ENCODE data around the gene PLA2G7.
A peak's percentile ranks its signal among the peaks of the same experiment; 100 is the strongest.
"Not testable (repeated sequence)": the region's sequence is repeated elsewhere in the genome, so short reads cannot be mapped to it uniquely, and the experiment has no call there.

PLA2G7 gene

GRCh38 chr6:46734867-46735719 lies at the start of gene PLA2G7:
Gene PLA2G7, minus strand, starts transcription at chr6:46735375. Its CDS starts 12,484 bp downstream, at chr6:46722891.
- Mint-ChIP-seq H3K4me3 (no peak within 1 kb of the TSS), H3K36me3 (ENCODE audit: low read depth) (no peaks in the 10 kb centered on the region), H3K4me1 (ENCODE audit: low read depth) (peaks cover 1% of the 10 kb centered on the region), H3K27me3 (ENCODE audit: low read depth) (peaks cover 62% of the 10 kb centered on the region), H3K27ac (peak within 1 kb of the TSS; percentile 39), H3K9me3 (no peaks in the 10 kb centered on the region)
- no peak for DNase-seq (ENCODE audit: low spot score)

- DNase-seq (ENCODE audit: low spot score), result no peak
- peaks cover 5% of the 10 kb centered on the region for H3K27me3 Mint-ChIP-seq (ENCODE audit: low read depth)
- no peaks in the 10 kb centered on the region for H3K9me3 Mint-ChIP-seq
- no peaks in the 10 kb centered on the region for H3K4me1 Mint-ChIP-seq (ENCODE audit: low read depth)
- H3K36me3 Mint-ChIP-seq (ENCODE audit: low read depth), result no peaks in the 10 kb centered on the region
- H3K27ac Mint-ChIP-seq, result no peak overlapping the region
- H3K4me3 Mint-ChIP-seq, result no peak overlapping the region
These were observed 49.4 kb upstream of the PLA2G7 start for GRCh38 chr6:46784535-46784934.

- Mint-ChIP-seq H3K27ac (no peak overlapping the region), H3K4me1 (ENCODE audit: low read depth) (no peaks in the 10 kb centered on the region), H3K36me3 (ENCODE audit: low read depth) (no peaks in the 10 kb centered on the region), H3K4me3 (no peak overlapping the region), H3K9me3 (no peaks in the 10 kb centered on the region), H3K27me3 (ENCODE audit: low read depth) (peaks cover 5% of the 10 kb centered on the region)
- DNase-seq (ENCODE audit: low spot score), result no peak
These were observed 46.6 kb upstream of the PLA2G7 start for GRCh38 chr6:46781478-46782378.

DNA sequence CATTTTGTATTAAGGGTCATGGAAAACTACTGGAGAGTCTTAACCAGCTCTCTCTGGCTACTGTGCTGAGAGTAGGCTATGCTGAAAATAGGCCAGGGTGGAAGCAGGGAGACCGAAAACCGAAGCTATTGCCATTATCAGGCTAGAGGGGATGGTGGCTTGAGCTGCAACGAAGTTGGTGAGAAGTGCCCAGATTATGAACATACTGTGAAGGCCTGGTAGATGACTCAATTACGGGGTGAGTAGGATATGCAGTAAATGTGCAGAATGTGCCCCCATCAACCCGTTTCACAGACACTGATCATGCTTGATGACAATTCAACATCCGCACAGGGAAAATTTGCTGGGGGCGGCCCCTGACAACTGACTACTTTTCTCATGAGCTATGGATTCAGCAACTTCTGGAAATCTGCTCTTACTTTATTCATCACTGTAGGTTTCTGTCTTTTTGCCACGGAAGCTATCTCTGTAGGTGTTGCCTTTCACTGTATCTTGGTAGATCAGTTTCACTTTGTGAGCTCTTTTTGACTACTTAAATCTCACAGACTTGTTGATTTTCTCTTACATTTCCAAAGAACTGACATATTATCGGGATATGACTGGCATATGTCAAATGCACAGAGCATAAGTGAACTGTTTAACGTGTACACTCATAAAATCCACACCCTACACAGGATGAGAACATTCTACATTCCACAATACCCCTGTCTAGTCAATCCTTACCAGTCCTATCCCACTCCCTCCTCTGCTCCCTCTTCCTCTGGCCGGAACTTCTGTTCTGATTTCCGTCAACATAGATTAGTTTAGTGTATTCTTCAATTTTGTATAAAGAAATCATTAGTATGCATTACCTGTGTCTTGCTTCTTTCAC lies 42.5 kb upstream of the PLA2G7 start:
- no peak for DNase-seq (ENCODE audit: low spot score)
- no peaks in the 10 kb centered on the region for H3K9me3 Mint-ChIP-seq
- peaks cover 5% of the 10 kb centered on the region for H3K27me3 Mint-ChIP-seq (ENCODE audit: low read depth)
- no peaks in the 10 kb centered on the region for H3K36me3 Mint-ChIP-seq (ENCODE audit: low read depth)
- no peak overlapping the region for H3K4me3 Mint-ChIP-seq
- H3K4me1 Mint-ChIP-seq (ENCODE audit: low read depth), result no peaks in the 10 kb centered on the region
- H3K27ac Mint-ChIP-seq, result no peak overlapping the region

DNA sequence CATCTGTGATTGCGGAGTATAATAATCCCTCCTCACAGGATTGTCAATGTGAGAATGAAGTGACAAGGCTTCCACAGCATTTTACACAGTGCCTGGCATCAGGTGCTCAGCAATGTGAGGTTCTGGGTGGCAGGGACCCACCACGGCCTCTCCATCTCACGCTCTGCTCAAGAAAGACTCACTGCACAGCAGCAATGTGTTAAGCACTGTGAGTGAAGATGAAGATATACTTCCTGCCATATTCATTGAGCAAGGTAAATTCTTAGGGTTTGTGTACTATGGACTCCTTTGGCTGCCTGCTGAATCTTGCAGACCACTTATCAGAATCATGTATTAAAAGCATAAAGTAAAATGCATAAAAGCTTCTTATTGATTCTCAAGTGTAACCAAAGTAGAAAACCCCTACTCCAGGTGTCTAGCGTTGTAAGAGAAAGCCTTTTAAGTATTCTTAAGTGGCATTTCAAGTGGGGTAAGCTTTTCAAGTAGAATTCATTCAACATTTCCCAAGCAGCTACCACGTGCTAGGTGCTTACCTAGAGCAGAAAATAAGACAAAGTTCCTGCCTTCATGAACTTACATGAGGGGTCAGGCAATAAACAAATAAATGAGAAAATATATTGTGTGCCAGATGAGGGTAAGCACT lies 41.0 kb upstream of the PLA2G7 start:
- no peaks in the 10 kb centered on the region for H3K4me1 Mint-ChIP-seq (ENCODE audit: low read depth)
- DNase-seq (ENCODE audit: low spot score), result no peak
- H3K36me3 Mint-ChIP-seq (ENCODE audit: low read depth), result no peaks in the 10 kb centered on the region
- H3K27ac Mint-ChIP-seq, result no peak overlapping the region
- peaks cover 5% of the 10 kb centered on the region for H3K27me3 Mint-ChIP-seq (ENCODE audit: low read depth)
- H3K9me3 Mint-ChIP-seq, result no peaks in the 10 kb centered on the region
- H3K4me3 Mint-ChIP-seq, result no peak overlapping the region

GRCh38 chr6:46774736-46775135 lies 39.6 kb upstream of the PLA2G7 start:
- H3K4me1 Mint-ChIP-seq (ENCODE audit: low read depth); H3K36me3 Mint-ChIP-seq (ENCODE audit: low read depth); H3K4me3 Mint-ChIP-seq; H3K9me3 Mint-ChIP-seq; H3K27me3 Mint-ChIP-seq (ENCODE audit: low read depth); DNase-seq (ENCODE audit: low spot score); H3K27ac Mint-ChIP-seq: not testable (repeated sequence)

- Mint-ChIP-seq H3K27me3 (ENCODE audit: low read depth) (no peaks in the 10 kb centered on the region), H3K4me1 (ENCODE audit: low read depth) (no peaks in the 10 kb centered on the region), H3K36me3 (ENCODE audit: low read depth) (no peaks in the 10 kb centered on the region), H3K9me3 (no peaks in the 10 kb centered on the region), H3K4me3 (no peak overlapping the region), H3K27ac (no peak overlapping the region)
- no peak for DNase-seq (ENCODE audit: low spot score)
These were observed 38.2 kb upstream of the PLA2G7 start for GRCh38 chr6:46773201-46773855.

GRCh38 chr6:46772762-46773161 lies 37.6 kb upstream of the PLA2G7 start:
- Mint-ChIP-seq H3K27ac (no peak overlapping the region), H3K36me3 (ENCODE audit: low read depth) (no peaks in the 10 kb centered on the region), H3K4me3 (no peak overlapping the region), H3K4me1 (ENCODE audit: low read depth) (no peaks in the 10 kb centered on the region), H3K9me3 (no peaks in the 10 kb centered on the region), H3K27me3 (ENCODE audit: low read depth) (no peaks in the 10 kb centered on the region)
- no peak for DNase-seq (ENCODE audit: low spot score)

DNA sequence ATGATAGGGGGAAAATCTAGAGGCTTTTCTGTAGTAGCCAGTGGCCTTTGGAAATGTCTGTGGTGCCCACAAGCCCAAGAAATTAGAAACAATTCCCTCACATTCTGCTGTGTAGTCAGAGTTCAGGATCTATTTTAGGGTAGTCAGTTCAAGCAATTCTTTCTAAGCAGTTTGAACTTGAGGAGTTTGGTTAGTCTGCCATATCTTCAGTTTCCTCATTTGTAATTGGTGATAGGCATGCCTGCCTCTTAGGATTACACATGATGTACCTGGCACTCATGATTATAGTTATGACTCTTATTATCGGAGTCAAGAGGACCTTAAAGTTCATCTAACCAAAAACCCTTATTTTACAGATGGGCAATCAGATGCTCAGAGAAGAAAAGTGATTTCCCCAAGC lies 36.8 kb upstream of the PLA2G7 start:
- H3K9me3 Mint-ChIP-seq, result no peaks in the 10 kb centered on the region
- H3K27me3 Mint-ChIP-seq (ENCODE audit: low read depth), result no peaks in the 10 kb centered on the region
- no peak for DNase-seq (ENCODE audit: low spot score)
- H3K4me3 Mint-ChIP-seq, result no peak overlapping the region
- no peaks in the 10 kb centered on the region for H3K36me3 Mint-ChIP-seq (ENCODE audit: low read depth)
- no peaks in the 10 kb centered on the region for H3K4me1 Mint-ChIP-seq (ENCODE audit: low read depth)
- no peak overlapping the region for H3K27ac Mint-ChIP-seq

DNA sequence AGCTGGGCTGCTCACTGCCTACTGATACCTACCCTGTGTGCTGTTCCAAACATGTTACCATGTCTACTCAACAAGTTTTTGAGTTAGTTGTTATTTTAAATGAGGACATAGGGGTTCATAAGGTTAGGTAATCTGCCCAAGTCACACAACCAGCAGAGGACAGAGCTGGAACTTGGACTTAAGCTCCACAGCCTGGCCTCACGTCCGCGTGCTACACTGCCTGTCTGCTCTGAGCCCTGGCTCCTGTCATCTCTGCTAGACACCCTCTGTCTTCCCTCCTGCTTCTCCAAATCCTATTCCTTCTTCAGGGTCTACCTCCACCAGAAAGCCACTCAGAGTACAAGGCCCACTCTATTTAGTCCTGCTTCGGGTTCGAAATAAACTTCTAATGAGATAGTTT lies 29.8 kb upstream of the PLA2G7 start:
- no peaks in the 10 kb centered on the region for H3K36me3 Mint-ChIP-seq (ENCODE audit: low read depth)
- no peak overlapping the region for H3K4me3 Mint-ChIP-seq
- H3K27me3 Mint-ChIP-seq (ENCODE audit: low read depth), result no peaks in the 10 kb centered on the region
- no peaks in the 10 kb centered on the region for H3K4me1 Mint-ChIP-seq (ENCODE audit: low read depth)
- no peak for DNase-seq (ENCODE audit: low spot score)
- no peaks in the 10 kb centered on the region for H3K9me3 Mint-ChIP-seq
- no peak overlapping the region for H3K27ac Mint-ChIP-seq

GRCh38 chr6:46764280-46764679 lies 29.1 kb upstream of the PLA2G7 start:
- H3K4me3 Mint-ChIP-seq; H3K4me1 Mint-ChIP-seq (ENCODE audit: low read depth); DNase-seq (ENCODE audit: low spot score); H3K9me3 Mint-ChIP-seq; H3K36me3 Mint-ChIP-seq (ENCODE audit: low read depth); H3K27ac Mint-ChIP-seq; H3K27me3 Mint-ChIP-seq (ENCODE audit: low read depth): not testable (repeated sequence)

DNA sequence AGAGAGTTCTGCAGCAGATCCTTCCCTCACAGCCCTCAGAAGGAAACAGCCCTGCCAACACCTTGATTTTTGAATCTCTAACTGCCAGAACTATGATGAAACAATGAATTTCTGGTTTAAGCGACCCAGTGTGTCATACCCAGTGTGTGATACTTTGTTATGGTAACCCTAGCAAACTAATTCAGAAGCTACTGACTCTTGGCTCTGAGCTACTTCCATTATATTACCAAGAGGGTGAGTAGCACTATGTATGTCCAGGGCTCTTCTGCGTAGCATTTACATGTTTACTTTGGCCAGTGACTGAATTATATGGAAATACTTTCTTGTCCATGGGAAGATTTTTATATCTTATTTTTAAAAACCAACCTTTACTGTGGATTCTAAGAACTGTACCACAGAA lies 28.3 kb upstream of the PLA2G7 start:
- Mint-ChIP-seq H3K27ac (no peak overlapping the region), H3K27me3 (ENCODE audit: low read depth) (no peaks in the 10 kb centered on the region), H3K4me3 (no peak overlapping the region), H3K36me3 (ENCODE audit: low read depth) (no peaks in the 10 kb centered on the region), H3K9me3 (no peaks in the 10 kb centered on the region), H3K4me1 (ENCODE audit: low read depth) (no peaks in the 10 kb centered on the region)
- no peak for DNase-seq (ENCODE audit: low spot score)

GRCh38 chr6:46760925-46761324 lies 25.8 kb upstream of the PLA2G7 start:
- DNase-seq (ENCODE audit: low spot score), result no peak
- H3K27ac Mint-ChIP-seq, result no peak overlapping the region
- H3K36me3 Mint-ChIP-seq (ENCODE audit: low read depth), result no peaks in the 10 kb centered on the region
- no peaks in the 10 kb centered on the region for H3K4me1 Mint-ChIP-seq (ENCODE audit: low read depth)
- H3K4me3 Mint-ChIP-seq, result no peak overlapping the region
- no peaks in the 10 kb centered on the region for H3K9me3 Mint-ChIP-seq
- no peaks in the 10 kb centered on the region for H3K27me3 Mint-ChIP-seq (ENCODE audit: low read depth)

Data from T-helper 2 cell treated with Interferon-gamma antibody and Interleukin-4, amounts not matched to agents 5 μg/mL and 100 μg/mL, for 36 hours (primary cell).